Caco-2 (cell line): ENCODE results near the gene CYB561. TPM values are rescaled to one million over a fixed set of nuclear protein-coding genes. Genes with fewer than 3 reads are reported as not detected.

Experiments
- BruUV-seq: library from RNA; stranded (reverse); fragments of 400-500 nt; replicated peaks from 2 replicates; lab custom pipeline; 2021; lab: Mats Ljungman, UMichigan
- CTCF ChIA-PET: fragments of 300-600 bp; sonication (Branson Sonifier 250); formaldehyde crosslinking; loops from one replicate; lab custom pipeline; 2022; ENCODE audit warnings: antibody characterized with exemption; lab: Charles Lee
- POLR2A ChIA-PET: fragments of 300-600 bp; sonication (Branson Sonifier 250); formaldehyde crosslinking; loops from one replicate; lab custom pipeline; 2022; ENCODE audit warnings: antibody characterized with exemption; lab: Charles Lee
- DNase-seq, 2 experiments: peaks; one replicate each; pipeline versions ENCODE4 v3.0.0 to v3.0.0-alpha.2; 2020 to 2022
- H3K27me3 ChIP-seq: replicated peaks from 2 replicates; pipeline ENCODE4 v1.6.0; 2011; ENCODE audit warnings: low read length; ENCODE audit not compliant: control insufficient read depth, insufficient read depth
- H3K36me3 ChIP-seq: 2 replicates; pipeline ENCODE4 v1.5.1; 2011; ENCODE audit warnings: low read length; ENCODE audit not compliant: control insufficient read depth, insufficient read depth
- H3K4me1 ChIP-seq: fragments of 250-450 bp; sonication (Bioruptor Pico); 2 replicates; pipeline ENCODE4 v1.5.1; 2020; ENCODE audit warnings: mild to moderate bottlenecking
- H3K4me3 ChIP-seq: 2 replicates; pipeline ENCODE4 v1.5.1; 2011; ENCODE audit warnings: low read depth, mild to moderate bottlenecking, control low read depth, low read length
- H3K9me3 ChIP-seq: fragments of 250-450 bp; sonication (Bioruptor Pico); 2 replicates; pipeline ENCODE4 v1.5.1; 2020; ENCODE audit warnings: mild to moderate bottlenecking, moderate library complexity
- H3K27ac Mint-ChIP-seq: one replicate; pipeline ENCODE4 v1.8.0; 2022; ENCODE audit warnings: mixed read lengths; ENCODE audit not compliant: unreplicated experiment
- H3K27me3 Mint-ChIP-seq: one replicate; pipeline ENCODE4 v1.8.0; 2022; ENCODE audit warnings: mixed read lengths; ENCODE audit not compliant: insufficient read depth, unreplicated experiment
- H3K36me3 Mint-ChIP-seq: one replicate; pipeline ENCODE4 v1.8.0; 2022; ENCODE audit warnings: mild to moderate bottlenecking, mixed read lengths; ENCODE audit not compliant: insufficient read depth, unreplicated experiment
- H3K4me1 Mint-ChIP-seq: one replicate; pipeline ENCODE4 v1.8.0; 2022; ENCODE audit warnings: low read depth, mixed read lengths; ENCODE audit not compliant: unreplicated experiment
- H3K4me3 Mint-ChIP-seq: one replicate; pipeline ENCODE4 v1.8.0; 2022; ENCODE audit warnings: mild to moderate bottlenecking, moderate library complexity, mixed read lengths; ENCODE audit not compliant: unreplicated experiment
- H3K9me3 Mint-ChIP-seq: one replicate; pipeline ENCODE4 v1.8.0; 2022; ENCODE audit warnings: mixed read lengths; ENCODE audit not compliant: unreplicated experiment
- CTCF ChIP-seq, 2 experiments: fragments of 200-600 bp in 1 of 2; IDR thresholded peaks; 1 replicate in 1 of 2; 2 replicates in 1 of 2; pipeline versions ENCODE4 v1.5.1 to v1.8.0; 2011 to 2022; ENCODE audit warnings: antibody characterized with exemption in 1 of 2, control low read depth in 1 of 2, inconsistent platforms in 1 of 2, low read depth in 1 of 2, low read length in 1 of 2, mild to moderate bottlenecking in 1 of 2, moderate library complexity in 1 of 2; ENCODE audit not compliant: insufficient read depth in 1 of 2, severe bottlenecking in 1 of 2, unreplicated experiment in 1 of 2
- intact Hi-C: fragments of 100-400 bp; cut with micrococcal nuclease; formaldehyde crosslinking; loops from one replicate; pipeline ENCODE4 v1.10.0; 2022; ENCODE audit not compliant: unreplicated experiment
- total RNA-seq: library from RNA; stranded (reverse); gene quantifications from 2 replicates; pipeline ENCODE4 v1.2.3, GENCODE V29; 2022

The CYB561 gene
- total RNA-seq, 1 experiment from 2014 or later = 46.3 TPM

DNA sequence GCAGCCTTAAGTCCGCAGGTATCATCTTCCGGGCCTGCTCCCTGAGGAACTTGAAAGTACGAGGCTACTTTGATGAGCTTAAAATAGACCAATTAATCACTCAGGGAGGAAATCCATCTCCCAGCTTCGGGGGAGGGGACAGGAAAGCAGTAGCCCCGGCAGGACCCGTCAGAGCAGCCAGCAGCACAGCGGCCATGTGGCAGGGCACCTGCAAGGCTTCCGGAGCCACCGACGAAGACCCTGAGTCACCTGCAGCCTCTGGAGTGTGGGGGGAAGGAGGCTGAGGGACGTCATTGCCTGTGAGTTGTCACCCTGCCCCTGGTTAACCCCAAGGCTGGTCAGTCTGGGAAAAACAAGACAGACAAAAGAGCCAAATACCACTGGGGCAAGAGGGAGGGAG, 4.4 kb upstream of the CYB561 start:
- TF ChIP-seq CTCF (IDR thresholded peaks at IDR 0.05; ENCODE audit: insufficient read depth in 1 of 2, low read depth in 1 of 2, low read length in 1 of 2, severe bottlenecking in 1 of 2, unreplicated experiment in 1 of 2) = no peak
- Histone ChIP-seq H3K4me1 (peaks cover 10% of the 10 kb centered on the region), H3K36me3 (no peaks in the 10 kb centered on the region), H3K27me3 (no peaks in the 10 kb centered on the region), H3K4me3 (no peak overlapping the region), H3K9me3 (no peaks in the 10 kb centered on the region)
- H3K36me3 Mint-ChIP-seq = peaks cover 16% of the 10 kb centered on the region
- ChIA-PET POLR2A (no interaction called here), CTCF (interaction anchor here (0.7 kb wide), 1 partner anchor 36 kb away, joined by 3 read pairs; no protein-coding TSS in a partner anchor)
- no peak overlapping the region for H3K4me3 Mint-ChIP-seq
- H3K4me1 Mint-ChIP-seq = no peaks in the 10 kb centered on the region
- no peaks in the 10 kb centered on the region for H3K27me3 Mint-ChIP-seq
- BruUV-seq = no TSS peak
- intact Hi-C loops = no loop called here
- H3K27ac Mint-ChIP-seq = no peak overlapping the region
- DNase-seq = no peak
- H3K9me3 Mint-ChIP-seq = no peaks in the 10 kb centered on the region

- BruUV-seq = no TSS peak
- peaks cover 14% of the 10 kb centered on the region for H3K4me1 ChIP-seq
- H3K9me3 ChIP-seq = no peaks in the 10 kb centered on the region
- H3K36me3 ChIP-seq = no peaks in the 10 kb centered on the region
- Mint-ChIP-seq H3K9me3 (no peaks in the 10 kb centered on the region), H3K4me1 (peaks cover 7% of the 10 kb centered on the region), H3K36me3 (peaks cover 19% of the 10 kb centered on the region), H3K27ac (peak overlapping the region; percentile 90), H3K27me3 (no peaks in the 10 kb centered on the region), H3K4me3 (peak overlapping the region; percentile 72)
- intact Hi-C loops = loop anchor here (5.0 kb wide), 1 partner anchor 164 kb away; no protein-coding TSS in a partner anchor
- ChIA-PET CTCF (interaction anchor here (0.9 kb wide), 1 partner anchor 130 kb away, joined by 10 read pairs; no protein-coding TSS in a partner anchor), POLR2A (no interaction called here)
- no peak for TF ChIP-seq CTCF (IDR thresholded peaks at IDR 0.05; ENCODE audit: insufficient read depth in 1 of 2, low read depth in 1 of 2, low read length in 1 of 2, severe bottlenecking in 1 of 2, unreplicated experiment in 1 of 2)
- DNase-seq = no peak
- H3K27me3 ChIP-seq = no peaks in the 10 kb centered on the region
- H3K4me3 ChIP-seq = no peak overlapping the region
These were observed 2.5 kb upstream of the CYB561 start for GRCh38 chr17:63448655-63449054.

DNA sequence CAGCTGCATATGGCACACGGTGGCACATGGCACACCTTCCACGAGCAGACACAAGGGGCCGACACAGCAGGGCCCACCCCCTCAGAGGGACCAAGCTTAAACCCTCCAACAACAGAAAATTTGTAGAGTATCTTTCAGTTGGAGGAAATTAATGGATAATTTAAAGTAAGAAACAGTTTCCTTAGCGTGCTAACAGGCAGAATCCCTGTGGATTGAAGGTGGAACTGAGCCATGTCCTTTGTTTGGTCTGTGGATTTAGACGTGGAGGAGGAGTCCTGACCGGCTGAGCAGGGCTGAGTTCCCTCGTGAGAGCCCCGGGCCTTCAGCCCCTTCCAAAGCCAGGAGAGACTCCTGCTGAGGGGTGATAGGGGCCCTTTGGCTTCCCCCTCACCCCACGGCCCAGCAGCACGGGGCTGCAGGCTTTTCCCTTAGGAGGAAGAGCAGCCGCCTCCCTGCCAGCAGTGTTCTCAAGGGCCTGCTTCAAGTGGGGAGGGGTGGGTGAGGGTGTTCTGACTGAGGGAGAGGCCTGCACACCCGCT, 1.4 kb upstream of the CYB561 start:
- DNase-seq = no peak
- intact Hi-C loops = loop anchor here (2.0 to 5.0 kb wide), 2 partner anchors 75 to 165 kb away; partner anchors contain the start of gene KCNH6
- Histone ChIP-seq H3K27me3 (no peaks in the 10 kb centered on the region), H3K36me3 (no peaks in the 10 kb centered on the region), H3K4me1 (peaks cover 14% of the 10 kb centered on the region), H3K9me3 (no peaks in the 10 kb centered on the region), H3K4me3 (peak overlapping the region; percentile 85)
- H3K9me3 Mint-ChIP-seq = no peaks in the 10 kb centered on the region
- peak overlapping the region; percentile 90 for H3K27ac Mint-ChIP-seq
- peak overlapping the region; percentile 72 for H3K4me3 Mint-ChIP-seq
- no peak for TF ChIP-seq CTCF (IDR thresholded peaks at IDR 0.05; ENCODE audit: insufficient read depth in 1 of 2, low read depth in 1 of 2, low read length in 1 of 2, severe bottlenecking in 1 of 2, unreplicated experiment in 1 of 2)
- peaks cover 19% of the 10 kb centered on the region for H3K36me3 Mint-ChIP-seq
- peaks cover 7% of the 10 kb centered on the region for H3K4me1 Mint-ChIP-seq
- no peaks in the 10 kb centered on the region for H3K27me3 Mint-ChIP-seq
- BruUV-seq = no TSS peak
- POLR2A ChIA-PET = interaction anchor here (0.5 to 1.1 kb wide), 2 partner anchors 16 to 154 kb away, joined by 3 to 4 read pairs; no protein-coding TSS in a partner anchor
- CTCF ChIA-PET = interaction anchor here (0.6 to 3.0 kb wide), 6 partner anchors 13 to 164 kb away, joined by 3 to 12 read pairs (median 3); no protein-coding TSS in a partner anchor
